Thyroid gland (tissue), 4 donors: ENCODE data around the gene PRSS50. TPM values are rescaled to one million over a fixed set of nuclear protein-coding genes. Genes with fewer than 3 reads are reported as not detected.

Experiments
- DNase-seq, 2 donors: peaks; one replicate each; pipeline ENCODE4 v3.0.0-alpha.2; 2019
- H3K27ac ChIP-seq, 3 donors: fragments of 200-600 bp; sonication (generic); 1 replicate in 2 of 3; 2 replicates in 1 of 3; pipeline ENCODE4 v1.5.1; 2016 to 2019; ENCODE audit warnings: mild to moderate bottlenecking in 1 of 3, moderate library complexity in 1 of 3
- H3K27me3 ChIP-seq: fragments of 200-600 bp; sonication (generic); one replicate; pipeline ENCODE4 v1.5.1; 2019
- H3K36me3 ChIP-seq, 2 donors: fragments of 200-600 bp; sonication (generic); one replicate each; pipeline ENCODE4 v1.5.1; 2016 to 2019
- H3K4me1 ChIP-seq, 2 donors: fragments of 200-600 bp; sonication (generic); one replicate each; pipeline ENCODE4 v1.5.1; 2017 to 2019
- H3K4me3 ChIP-seq, 3 donors: fragments of 200-600 bp; sonication (generic); replicated peaks in 1 of 3; 1 replicate in 2 of 3; 2 replicates in 1 of 3; pipeline ENCODE4 v1.5.1; 2016; ENCODE audit warnings: mild to moderate bottlenecking in 1 of 3
- H3K9me3 ChIP-seq: fragments of 200-600 bp; sonication (generic); one replicate; pipeline ENCODE4 v1.5.1; 2017
- CTCF ChIP-seq, 6 experiments: fragments of 200-600 bp in 3 of 6; fragments of 450-650 bp in 3 of 6; sonication (generic) in 3 of 6; IDR thresholded peaks; one replicate each; pipeline ENCODE4 v1.5.1; 2016 to 2019; ENCODE audit warnings: antibody characterized with exemption in 6 of 6, mild to moderate bottlenecking in 2 of 6, inconsistent platforms in 1 of 6, moderate library complexity in 1 of 6
- POLR2A ChIP-seq, 2 donors: fragments of 450-650 bp; IDR thresholded peaks; one replicate each; pipeline ENCODE4 v1.6.1; 2017; ENCODE audit warnings: antibody characterized with exemption in 2 of 2, mild to moderate bottlenecking in 2 of 2, moderate library complexity in 1 of 2
- WGBS, 2 donors: methylation state at CpG; one replicate each; pipeline ENCODE4 v1.1.5; 2017; 5-methylcytosine and 5-hydroxymethylcytosine counted together
- intact Hi-C: fragments of 100-400 bp; cut with DNase I; formaldehyde crosslinking; loops from one replicate; pipeline ENCODE4 v1.15.1; 2023
- total RNA-seq, 4 donors: library from RNA; depleted of rRNA; stranded (reverse); fragments of >200 nt; gene quantifications; one replicate each; pipeline ENCODE4 v1.2.3, GENCODE V29; 2016

PRSS50 gene
- total RNA-seq, 4 donors from 2014 or later, result 1.7 to 6.0 (median 3.6) TPM

GRCh38 chr3:46699676-46700523, 17.8 kb downstream of the PRSS50 start:
- 72 to 88% methylated on average over 5 to 8 of the region's 8 CpGs for WGBS, 2 donors
- no peak for TF ChIP-seq CTCF (IDR thresholded peaks at IDR 0.05)
- TF ChIP-seq POLR2A (IDR thresholded peaks at IDR 0.05), result no peak
- no peak overlapping the region for H3K4me3 ChIP-seq
- H3K9me3 ChIP-seq, result no peaks in the 10 kb centered on the region
- H3K36me3 ChIP-seq, result no peaks in the 10 kb centered on the region
- intact Hi-C loops, result loop anchor here (10.0 kb wide), 1 partner anchor 165 kb away; the partner anchor contains the start of gene MYL3
- H3K4me1 ChIP-seq, result peaks cover 9 to 43% of the 10 kb centered on the region in 2 donors
- no peak overlapping the region for H3K27ac ChIP-seq
- no peak for DNase-seq
- H3K27me3 ChIP-seq, result no peaks in the 10 kb centered on the region

GRCh38 chr3:46695962-46696894, 21.4 kb downstream of the PRSS50 start:
- WGBS, 2 donors, result 79 to 82% methylated on average over 2 of the region's 4 CpGs
- Histone ChIP-seq H3K4me3 (no peak overlapping the region), H3K4me1 (peaks cover 34 to 72% of the 10 kb centered on the region in 2 donors), H3K27me3 (no peaks in the 10 kb centered on the region), H3K27ac (peak overlapping the region in 1 of 3 donors; percentile 17), H3K36me3 (no peaks in the 10 kb centered on the region), H3K9me3 (no peaks in the 10 kb centered on the region)
- DNase-seq, result no peak
- intact Hi-C loops, result no loop called here
- TF ChIP-seq CTCF (IDR thresholded peaks at IDR 0.05) (no peak), POLR2A (IDR thresholded peaks at IDR 0.05) (no peak)

- DNase-seq, result peak; percentile 37 to 38
- intact Hi-C loops, result no loop called here
- H3K4me1 ChIP-seq, result peaks cover 39 to 72% of the 10 kb centered on the region in 2 donors
- H3K4me3 ChIP-seq, result no peak overlapping the region
- WGBS, 2 donors, result 73 to 85% methylated on average over 5 to 11 of the region's 11 CpGs
- H3K27ac ChIP-seq, result peak overlapping the region in 2 of 3 donors; percentile 66 to 85
- H3K36me3 ChIP-seq, result no peaks in the 10 kb centered on the region
- no peaks in the 10 kb centered on the region for H3K9me3 ChIP-seq
- TF ChIP-seq CTCF (IDR thresholded peaks at IDR 0.05) (no peak), POLR2A (IDR thresholded peaks at IDR 0.05) (no peak)
- no peaks in the 10 kb centered on the region for H3K27me3 ChIP-seq
Measured at GRCh38 chr3:46695177-46695961, 22.3 kb downstream of the PRSS50 start.

GRCh38 chr3:46694520-46694919, 23.1 kb downstream of the PRSS50 start:
- Histone ChIP-seq H3K27ac (peak overlapping the region in 1 of 3 donors; percentile 85), H3K9me3 (no peaks in the 10 kb centered on the region), H3K4me1 (peaks cover 42 to 70% of the 10 kb centered on the region in 2 donors), H3K4me3 (no peak overlapping the region), H3K27me3 (no peaks in the 10 kb centered on the region), H3K36me3 (no peaks in the 10 kb centered on the region)
- TF ChIP-seq POLR2A (IDR thresholded peaks at IDR 0.05) (no peak), CTCF (IDR thresholded peaks at IDR 0.05) (no peak)
- WGBS, 2 donors, result 95 to 100% methylated on average over 3 of the region's 3 CpGs
- no peak for DNase-seq
- intact Hi-C loops, result no loop called here
